ENCODE measurements around the gene RPS2.

Gene RPS2

DNA sequence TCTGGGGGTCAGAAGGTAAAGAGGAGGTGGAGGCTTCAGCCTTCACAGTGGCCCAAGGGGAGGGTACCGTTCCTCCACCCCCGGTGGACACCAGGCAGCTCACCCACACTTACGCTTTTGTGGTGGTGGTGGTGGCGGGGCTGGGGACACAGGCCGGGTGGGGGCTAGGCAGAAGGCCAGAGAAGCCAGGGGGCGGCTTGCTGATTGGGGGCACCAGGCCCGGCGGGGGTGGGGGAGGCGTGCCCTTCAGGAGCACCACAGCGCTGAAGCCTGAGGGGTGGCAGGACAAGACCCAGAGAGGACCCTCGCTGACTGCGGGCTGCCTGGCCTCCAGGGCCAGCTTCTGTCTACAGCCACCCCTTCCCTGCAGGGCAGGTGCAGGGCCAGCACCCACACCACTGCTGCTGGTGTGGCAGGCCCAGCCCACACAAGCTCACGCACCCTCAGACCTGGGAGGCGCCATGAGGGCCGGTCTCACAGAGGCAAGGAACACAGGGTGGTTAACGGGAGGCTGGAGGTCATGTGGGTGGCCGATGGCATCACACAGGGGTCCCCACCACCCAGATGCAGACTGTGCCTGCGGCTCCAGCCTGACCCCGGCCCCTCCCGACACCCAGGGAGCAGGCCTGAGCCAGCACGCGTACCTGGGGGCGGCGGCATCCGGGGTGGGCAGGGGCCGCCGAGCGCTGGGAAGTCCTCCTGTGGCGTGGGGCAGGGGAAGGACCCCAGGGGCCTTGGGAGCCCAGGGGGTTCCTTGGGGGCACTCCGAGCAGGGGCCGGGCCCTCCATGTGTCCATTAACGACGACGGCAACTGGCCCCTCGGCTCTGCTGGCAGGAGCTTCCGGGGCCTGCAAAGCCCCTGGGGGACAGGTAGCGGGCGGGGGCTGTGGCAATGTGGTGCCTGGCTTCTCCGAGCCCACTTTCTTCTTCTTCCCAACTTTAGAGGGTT lies 34.5 kb upstream of the RPS2 start:
- DNase-seq, result no peak

DNA sequence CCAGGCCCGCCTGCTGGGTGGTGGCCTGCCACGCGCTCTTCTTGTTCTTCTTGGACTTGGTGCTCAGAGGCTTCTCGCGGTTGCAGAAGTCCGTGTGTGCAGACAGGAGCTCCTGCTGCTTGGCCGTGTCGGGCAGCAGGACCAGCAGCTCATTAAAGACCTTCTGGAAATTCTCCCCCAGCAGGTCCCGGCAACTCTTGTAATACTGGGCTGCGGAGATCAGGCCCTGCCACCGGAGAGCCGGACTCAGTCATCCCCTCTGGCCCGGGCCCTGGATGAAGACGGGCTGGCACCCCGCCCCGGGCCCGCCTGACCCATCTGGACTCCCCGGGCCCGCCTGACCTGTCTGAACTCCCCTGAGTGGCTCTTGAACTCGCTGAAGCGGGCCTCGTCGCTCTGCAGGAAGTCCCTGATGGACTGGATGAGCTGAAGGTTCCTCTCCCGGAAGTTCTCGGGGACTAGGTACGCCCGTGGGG lies 33.8 kb upstream of the RPS2 start:
- DNase-seq, result no peak

DNA sequence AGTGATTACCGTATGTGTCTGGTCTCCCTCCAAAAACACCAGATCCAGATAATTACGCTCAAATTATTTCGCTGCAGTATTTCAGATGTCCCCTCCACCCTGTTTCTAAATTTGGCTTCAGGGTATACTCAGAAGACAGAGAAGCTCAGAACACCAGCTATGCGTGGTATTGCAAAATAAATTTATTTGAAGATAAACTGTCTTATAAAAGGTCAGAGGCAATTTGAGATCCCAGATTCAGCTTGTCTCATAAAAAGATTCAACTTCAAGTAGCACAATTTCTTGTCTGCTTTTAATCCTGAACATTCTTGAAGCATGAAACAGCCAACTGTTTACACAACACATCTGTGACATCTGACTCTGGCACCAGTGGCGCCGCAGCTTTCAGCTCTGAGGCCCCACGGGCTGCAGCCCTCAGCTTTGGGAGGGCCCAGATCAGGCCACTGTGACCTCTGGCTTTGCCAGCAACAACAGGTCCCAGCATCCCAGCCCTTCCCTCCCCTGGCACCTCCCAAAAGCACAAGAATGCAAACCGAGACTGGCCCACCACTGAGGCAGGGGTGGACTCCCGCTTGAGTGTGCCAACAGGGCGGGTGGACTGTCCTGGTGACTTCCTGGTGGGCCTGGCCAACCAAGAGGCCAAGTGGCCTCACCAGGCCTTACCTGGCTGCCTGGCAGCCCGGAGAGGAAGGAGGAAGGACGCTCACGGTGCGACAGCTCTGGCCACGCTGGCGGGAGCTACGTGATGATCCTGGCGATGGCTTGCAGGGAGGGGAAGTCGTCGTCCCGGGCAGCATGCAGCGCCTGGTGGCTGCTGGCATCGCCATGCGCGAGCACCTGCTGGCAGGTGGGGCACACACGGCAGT lies 33.1 kb upstream of the RPS2 start:
- DNase-seq, result no peak

DNA sequence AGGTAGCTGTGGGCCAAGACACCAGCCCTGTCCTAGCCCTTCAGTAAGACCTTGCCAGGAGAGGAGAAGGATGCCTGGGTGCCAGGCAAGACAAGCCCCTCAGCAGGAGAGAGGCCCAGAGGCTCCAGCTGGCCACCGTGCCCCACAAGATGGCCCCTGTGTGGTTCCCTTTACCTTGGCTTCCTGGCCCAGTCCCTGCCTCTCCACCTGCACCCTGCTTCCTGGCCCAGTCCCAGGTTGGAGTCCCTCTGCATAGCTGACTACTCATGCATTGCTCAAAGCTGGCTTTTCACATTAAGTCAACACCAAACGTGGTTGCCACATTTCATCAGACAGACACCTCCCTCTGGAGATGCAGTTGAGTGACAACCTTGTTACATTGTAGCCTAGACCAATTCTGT lies 29.1 kb upstream of the RPS2 start:
- peak; percentile 78 for DNase-seq

DNA sequence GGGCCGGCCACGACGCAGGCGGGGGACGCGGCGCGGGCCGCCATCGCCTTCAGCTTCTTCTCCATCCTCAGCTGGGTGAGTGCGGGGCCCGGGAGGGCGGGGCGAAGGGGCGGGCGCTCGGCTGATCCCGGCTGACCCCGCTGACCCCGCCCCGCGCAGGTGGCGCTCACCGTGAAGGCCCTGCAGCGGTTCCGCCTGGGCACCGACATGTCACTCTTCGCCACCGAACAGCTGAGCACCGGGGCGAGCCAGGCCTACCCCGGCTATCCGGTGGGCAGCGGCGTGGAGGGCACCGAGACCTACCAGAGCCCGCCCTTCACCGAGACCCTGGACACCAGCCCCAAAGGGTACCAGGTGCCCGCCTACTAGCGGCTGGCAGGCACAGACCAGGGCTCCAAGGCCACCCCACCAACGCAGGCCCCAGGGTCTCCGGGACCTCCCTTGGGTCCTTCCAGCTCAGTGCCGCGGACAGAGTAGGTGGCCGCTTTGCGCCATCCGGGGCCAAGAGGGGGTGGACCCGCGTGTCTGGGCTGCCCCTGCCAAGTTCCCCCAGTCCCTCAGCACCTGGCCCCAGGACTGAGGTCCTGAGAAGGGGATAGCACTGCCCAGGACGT lies 28.2 kb upstream of the RPS2 start:
- no peak for DNase-seq

DNA sequence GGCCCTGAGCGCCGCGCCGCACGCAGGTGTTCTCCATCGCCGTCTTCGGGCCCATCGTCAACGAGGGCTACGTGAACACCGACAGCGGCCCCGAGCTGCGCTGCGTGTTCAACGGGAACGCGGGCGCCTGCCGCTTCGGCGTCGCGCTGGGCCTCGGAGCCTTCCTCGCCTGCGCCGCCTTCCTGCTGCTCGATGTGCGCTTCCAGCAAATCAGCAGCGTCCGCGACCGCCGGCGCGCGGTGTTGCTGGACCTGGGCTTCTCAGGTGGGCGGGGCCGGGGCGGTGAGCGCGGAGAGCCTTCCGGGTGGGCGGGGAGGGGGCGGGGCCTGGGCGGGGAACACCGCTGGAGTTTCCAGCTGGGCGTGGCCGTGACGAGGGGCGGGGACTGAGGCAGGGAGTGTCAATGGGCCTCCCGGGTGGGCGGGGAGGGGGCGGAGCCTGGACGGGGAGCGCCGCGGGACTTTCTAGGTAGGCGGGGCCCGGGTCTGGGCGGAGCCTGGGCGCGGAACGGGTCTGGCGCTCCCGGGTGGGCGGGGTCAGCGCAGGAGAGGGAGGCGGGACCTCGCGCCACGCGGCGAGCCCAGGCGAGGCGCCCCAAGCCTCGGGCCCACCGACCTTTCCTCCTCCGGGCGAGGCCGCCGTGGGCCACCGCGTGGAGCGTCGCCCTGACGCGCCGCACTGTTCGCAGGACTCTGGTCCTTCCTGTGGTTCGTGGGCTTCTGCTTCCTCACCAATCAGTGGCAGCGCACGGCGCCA lies 27.5 kb upstream of the RPS2 start:
- DNase-seq, result peak; percentile 99

DNA sequence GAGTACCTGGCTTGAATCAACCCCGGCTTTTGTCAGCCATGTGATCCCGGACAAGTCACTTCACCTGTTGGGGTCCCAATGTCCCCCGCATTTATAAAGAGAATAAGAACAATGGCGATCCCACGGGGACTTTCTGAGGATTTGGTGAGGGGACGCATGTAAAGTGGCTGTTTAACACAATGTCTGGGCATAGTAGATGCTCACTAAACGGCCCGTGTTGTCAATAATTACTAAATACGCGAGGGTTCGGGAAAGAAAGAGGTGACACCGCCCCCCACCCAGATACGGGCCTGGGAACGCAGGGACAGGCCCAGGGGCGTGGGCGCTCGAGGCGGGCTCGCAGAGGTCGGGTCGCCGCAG lies 26.9 kb upstream of the RPS2 start:
- no peak for DNase-seq

DNA sequence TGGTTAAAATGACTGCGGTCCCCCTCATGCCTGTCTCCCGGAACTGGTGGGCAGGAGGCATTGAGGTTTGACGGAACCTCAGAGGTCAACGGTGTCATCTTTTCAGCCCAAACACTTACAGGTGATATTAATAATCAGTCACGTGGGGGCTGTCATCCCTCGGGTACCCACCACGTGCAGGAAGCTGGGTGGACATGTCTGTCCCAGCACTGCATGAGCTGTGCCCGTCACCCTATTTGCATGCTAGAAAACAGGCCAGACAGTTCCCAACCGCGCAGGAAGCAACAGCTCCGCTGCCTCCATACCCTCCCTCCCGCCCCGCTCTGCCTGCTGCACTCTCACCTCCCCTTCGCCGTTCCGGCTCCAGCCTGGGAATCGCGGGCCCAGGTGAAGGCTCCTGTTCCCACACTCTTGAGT lies 26.5 kb upstream of the RPS2 start:
- DNase-seq, result peak; percentile 66

DNA sequence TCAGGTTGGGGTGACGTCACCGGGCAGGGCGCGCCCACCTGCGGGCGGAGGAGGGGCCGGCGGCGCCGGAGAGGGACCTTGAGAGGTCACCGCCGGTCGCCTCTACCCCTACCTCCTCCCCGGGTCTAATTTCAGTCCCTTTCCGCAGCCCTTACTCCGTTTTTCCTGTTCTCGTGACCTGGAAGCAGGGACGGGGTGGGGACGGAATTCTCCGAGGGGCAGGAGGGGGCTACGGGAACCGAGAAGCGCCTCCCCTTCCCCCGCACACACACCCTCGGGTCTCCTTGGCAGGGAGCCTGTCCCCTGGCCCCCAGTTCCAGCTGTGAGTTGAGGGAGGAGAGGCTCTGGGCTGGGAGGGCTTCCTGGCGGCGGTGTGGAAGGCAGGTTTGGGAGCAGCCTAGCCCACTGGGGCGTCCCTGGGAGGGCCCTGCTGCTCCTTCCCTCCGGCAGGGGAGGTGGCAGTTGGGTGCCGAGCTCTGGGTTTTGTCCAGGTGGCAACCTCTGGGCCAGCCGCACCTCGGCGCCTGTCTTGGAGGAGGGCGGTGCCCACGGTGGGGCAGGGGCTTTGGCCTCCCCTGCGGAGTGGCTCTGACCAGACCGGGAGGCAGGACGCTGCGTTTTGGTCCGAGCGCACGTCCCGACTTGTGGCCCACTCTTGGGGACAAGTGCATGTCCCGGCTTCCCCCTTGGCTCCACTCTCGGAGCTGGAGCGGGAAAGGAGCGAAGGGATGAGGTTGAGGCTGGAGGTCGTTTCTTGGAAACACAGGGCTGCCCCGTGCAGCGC lies 25.9 kb upstream of the RPS2 start:
- peak; percentile 54 for DNase-seq

DNA sequence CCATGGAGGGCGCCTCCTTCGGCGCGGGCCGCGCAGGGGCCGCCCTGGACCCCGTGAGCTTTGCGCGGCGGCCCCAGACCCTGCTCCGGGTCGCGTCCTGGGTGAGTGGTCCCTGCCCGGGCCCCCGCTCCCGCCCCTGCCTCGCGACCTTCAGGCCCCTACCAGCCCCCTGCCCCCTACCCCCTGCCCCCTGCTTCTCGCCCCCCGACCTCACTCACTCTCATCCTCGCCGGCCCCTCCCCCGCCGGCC lies 25.4 kb upstream of the RPS2 start:
- no peak for DNase-seq

DNA sequence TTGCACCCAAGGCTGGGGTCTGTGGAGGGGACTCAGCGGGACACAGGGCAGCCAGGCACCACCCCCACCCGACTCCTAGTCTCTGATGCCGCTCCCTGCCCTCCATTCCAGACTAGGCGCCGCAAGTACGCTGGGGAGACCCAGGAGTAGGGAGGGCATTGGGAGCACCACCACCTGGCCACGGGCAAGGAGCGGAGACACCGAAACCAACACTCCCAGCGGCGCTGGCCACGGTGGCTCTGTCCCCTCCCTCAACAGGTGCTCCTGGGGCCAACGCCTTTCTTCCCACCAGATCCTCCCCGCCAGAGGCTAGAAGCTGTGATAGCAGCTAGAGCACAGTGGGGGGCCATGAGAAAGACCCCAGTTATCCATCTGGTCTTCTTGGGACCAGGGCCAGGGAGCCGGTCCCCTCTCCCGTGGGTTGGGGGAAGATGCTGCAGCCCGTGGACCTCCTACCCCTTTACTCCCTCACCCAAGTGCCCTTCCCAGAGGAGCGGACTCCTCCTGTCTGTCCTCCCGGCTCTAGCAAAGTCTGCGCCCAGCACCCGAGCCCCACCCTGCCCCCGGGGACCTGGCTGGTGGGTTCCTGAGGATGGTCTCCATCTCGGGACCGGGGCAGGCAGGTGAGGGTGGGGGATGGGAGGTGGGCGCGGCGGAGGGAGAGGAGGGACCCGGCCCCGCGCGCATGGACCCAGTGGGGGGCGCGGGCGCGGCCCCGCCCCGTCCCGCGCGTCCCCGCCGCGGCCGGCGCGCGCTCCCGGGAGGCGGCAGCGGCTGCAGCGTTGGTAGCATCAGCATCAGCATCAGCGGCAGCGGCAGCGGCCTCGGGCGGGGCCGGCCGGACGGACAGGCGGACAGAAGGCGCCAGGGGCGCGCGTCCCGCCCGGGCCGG lies 24.8 kb upstream of the RPS2 start, which contains the start of gene SYNGR3:
TSS of gene SYNGR3 (plus strand) at position 762 of the 892 bp plus-strand sequence. CDS start 133 bp downstream, outside the sequence.
- DNase-seq, result no peak

DNA sequence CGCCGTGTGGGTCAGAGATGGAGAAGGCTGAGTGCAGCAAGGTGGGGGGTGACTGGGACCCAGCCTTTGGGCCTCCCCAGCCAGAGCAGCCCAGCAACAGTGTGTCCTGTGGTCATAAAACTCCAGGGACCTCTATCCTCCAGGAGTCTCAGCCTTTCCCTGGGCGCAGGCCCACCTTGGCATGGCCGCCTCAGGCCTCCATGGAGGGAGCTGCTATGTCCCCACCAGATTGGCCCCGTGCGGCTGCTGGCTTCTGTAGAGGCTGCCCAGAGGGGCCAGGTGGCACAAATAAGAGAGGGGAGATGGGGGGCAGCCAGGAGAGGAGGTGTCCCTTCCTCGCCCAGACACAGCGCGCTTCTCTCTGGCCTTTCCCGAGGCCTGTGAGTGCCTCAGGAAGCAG lies 22.6 kb upstream of the RPS2 start:
- DNase-seq, result no peak

DNA sequence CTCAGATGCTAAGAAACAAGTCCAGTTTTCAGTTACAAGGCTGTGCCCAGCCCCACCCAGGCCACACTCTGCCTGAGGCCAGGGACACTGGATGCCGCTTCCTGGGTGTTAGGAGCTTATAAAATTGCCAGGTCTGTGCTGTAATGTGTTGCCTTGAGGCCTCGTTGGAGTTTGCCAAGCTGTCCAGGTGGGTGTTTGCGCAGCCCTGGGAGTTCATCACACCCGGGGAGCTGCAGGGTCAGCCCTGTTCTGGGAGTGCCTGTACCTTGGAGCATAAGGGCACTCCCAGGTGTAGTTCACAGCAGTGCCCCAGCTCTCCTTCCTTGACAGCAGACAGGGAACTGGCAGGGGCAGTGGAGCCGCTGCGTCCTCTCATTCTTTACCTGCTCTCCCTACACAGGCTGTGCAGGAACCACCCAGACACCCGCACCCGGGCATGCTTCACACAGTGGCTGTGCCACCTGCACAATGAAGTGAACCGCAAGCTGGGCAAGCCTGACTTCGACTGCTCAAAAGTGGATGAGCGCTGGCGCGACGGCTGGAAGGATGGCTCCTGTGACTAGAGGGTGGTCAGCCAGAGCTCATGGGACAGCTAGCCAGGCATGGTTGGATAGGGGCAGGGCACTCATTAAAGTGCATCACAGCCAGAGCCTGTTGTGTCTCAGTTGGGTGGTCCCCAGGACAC lies 21.0 kb upstream of the RPS2 start:
- no peak for DNase-seq

DNA sequence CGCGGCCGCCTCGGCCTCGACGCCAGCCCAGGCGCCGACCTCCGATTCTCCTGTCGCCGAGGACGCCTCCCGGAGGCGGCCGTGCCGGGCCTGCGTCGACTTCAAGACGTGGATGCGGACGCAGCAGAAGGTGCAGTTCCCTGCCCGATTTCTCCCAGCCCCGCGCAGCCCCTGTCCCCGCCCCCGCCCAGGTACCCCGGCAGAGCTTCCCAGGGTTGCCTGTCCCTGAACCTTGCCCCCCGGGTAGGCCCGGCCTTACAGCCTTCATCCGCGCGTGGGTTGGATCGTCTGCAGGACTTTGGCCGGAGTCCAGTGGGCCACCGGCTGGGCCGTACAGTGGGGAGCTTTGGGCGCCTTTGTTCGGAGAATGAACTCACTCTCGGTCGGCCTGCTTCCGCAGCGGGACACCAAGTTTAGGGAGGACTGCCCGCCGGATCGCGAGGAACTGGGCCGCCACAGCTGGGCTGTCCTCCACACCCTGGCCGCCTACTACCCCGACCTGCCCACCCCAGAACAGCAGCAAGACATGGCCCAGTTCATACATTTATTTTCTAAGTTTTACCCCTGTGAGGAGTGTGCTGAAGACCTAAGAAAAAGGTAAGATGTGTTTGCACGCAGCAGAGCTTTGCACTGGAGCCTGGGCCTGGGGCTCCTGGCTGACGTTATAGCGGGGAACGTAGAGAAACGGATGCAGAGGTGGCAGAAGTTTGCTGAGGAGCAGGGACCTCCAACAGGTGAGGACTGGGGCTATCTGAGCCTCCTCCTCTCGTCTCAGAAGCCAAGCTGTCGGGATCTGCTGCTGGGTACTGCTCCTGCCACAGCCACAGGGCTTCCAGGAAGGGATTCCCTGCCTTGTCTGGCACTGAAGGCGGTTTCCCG lies 20.0 kb upstream of the RPS2 start:
- DNase-seq, result no peak

DNA sequence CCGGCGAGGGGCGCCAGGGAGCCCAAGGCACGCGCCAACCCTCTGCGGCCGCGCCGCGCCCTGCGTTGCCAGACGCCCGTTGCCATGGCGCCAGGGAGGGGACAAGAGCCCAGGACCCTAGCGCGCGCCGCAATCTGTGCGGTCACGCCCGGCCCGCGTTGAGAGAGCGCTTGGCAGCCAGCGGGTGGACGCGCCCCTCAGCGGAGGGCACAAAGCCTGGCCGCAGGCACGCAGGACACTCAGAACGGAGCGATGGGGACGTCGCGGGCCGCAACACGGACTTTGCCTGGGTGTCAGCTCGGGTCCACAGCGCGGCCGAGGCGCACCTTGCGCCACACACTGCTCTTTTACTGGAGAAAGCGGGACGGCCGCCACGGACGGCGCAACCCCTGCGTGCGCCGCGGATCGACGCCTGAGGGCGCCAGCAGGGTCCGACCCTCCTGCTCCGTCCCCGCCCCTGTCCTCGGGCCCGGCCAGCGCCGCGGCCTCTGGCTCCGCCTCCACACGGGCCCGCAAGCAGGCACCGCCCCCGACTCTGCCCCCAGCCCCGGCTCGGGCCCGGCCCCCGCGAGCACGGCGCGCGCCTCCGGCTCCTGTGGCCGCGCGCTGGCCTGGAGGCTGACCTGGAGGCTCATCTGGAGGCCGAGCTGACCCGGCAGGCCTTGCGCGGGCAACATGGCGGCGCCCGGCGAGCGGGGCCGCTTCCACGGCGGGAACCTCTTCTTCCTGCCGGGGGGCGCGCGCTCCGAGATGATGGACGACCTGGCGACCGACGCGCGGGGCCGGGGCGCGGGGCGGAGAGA lies 19.1 kb upstream of the RPS2 start, which contains the start of gene GFER:
TSS of gene GFER (plus strand) at position 650 of the 803 bp plus-strand sequence. CDS start at position 676, 26 bp downstream.
- DNase-seq, result peak; percentile 92

DNA sequence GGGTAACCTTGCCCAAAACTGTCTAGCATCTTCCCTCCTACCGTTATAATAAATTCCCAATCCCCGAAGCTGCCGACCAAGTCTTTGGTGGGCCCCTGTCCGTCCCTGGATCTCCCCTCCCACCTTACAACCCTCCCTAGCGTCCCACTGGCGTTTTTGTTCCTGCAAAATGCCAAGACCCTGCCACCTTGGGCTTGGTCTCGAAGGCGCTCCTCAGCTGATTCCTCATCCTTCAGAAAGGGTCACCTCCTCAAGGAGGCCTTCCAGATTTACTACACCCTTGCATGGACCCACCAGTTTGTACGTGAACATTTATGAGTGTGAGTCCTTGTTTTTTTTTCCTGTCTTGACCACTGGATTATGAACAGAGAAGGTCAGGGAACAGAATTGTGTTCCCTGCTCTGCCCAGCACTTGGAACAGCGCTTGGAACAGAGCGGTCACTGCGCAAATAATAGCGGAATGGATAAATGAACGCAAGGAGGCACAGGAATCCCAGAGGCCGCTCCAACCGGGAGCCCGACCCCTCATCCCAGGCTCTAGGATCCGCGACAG lies 18.4 kb upstream of the RPS2 start:
- DNase-seq, result no peak

DNA sequence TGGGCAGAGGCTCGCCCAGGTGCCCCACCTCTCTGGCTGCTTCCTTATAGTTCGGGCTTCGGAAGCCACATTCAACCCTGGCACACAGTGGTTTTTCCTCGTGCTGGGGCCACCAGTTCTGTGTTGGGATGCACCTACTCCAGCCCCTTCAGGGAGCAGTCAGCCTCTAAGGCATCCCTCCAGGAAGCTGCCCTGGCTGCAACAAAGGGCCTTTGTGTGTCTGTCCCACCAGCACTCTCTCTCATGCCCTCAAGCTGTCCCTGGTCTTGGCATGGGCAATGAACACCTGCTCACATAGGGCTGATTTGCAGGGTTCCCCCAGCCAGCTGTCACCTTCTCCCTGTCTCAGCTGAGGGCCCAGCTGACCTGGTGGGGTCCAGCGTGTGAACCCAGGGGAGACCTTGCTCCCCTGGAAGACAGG lies 17.4 kb upstream of the RPS2 start:
- no peak for DNase-seq

DNA sequence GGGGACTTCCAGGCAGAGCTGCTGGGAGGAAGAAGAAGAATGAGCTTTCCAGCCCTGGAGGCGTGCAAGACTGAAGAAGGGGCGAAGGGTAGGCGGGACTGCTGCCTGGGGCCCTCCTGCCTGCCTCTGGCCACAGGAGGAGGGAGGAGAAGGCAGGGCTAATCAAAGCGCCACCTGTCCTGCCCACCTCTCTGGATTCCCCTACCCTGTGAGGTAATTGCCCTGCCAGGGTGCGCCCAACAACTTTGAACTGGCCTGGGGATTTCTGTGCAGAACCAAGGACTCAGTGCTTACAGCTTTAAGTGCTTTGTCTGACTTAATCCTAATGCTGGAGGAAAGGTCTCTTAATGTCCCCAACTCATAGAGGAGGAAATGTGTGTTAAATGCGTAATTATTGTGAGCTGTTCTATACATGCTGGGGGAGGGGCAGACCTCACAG lies 16.8 kb upstream of the RPS2 start, which contains the start of gene NOXO1:
TSS of gene NOXO1 (minus strand) at position 72 of the 439 bp plus-strand sequence. CDS start 290 bp downstream, outside the sequence.
- no peak for DNase-seq

Data from activated CD4-positive, alpha-beta T cell treated with anti-CD3 and anti-CD28 coated beads, Interleukin-10, Interleukin-2, amounts not matched to agents 100 ng/mL and 50 ng/mL, durations not matched to agents 16 hours and 8 hours (primary cell).